ENCODE data around the gene ADAMTSL2.

Gene ADAMTSL2

DNA sequence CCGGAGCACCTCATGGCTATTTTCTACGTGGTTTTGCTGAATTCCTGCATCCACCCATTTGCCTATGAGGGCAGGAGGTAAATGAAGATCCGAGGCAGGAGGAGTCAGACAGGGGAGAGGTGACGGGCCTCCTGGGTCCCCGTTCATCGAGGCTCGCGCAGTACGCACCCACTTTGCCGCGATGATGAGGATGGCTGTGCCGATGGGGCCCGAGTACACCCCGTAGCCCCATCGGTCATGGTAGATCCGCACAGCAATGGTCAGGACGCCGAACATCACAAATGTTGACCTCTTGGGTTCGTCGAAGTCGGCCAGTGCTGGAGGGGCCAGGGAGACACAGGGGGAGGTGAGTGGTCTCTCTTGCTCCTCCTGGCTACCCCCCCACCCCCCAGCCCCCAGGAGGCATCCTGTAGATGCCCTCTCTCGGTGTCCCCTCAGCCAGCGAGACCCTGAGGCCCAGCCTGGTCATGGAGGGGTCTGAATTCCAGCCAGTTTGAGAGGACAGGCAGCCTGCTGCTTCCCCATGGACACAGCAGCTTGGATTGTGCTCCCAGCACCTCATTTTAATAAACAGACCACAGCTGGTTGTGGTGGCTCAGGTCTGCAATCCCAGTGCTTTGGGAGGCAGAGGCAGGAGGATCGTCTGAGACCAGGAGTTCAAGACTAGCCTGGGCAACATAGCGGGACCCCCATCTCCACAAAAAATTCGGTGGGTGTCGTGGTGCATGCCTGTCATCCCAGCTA lies 15.6 kb upstream of the ADAMTSL2 start:
- FAIRE-seq: no peak

DNA sequence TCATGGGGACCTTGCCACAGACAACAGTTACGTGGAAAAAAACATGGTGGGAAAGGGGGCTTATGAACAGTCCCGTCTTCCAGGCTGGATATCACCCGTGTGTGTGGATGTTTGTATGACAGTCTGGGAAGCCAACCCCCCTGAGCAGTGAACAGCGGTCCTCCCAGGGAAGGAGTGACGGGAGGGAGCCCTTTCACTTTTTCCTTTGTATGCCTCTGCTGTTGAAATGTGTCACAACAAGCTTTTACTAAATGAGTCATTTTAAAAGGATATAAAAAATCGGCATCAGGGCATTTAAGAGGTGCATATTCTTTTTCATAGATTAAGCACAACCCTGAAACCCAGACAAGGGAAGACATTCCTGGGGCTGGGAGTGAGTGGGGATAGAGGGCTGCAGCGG lies 14.8 kb upstream of the ADAMTSL2 start:
- FAIRE-seq: no peak

DNA sequence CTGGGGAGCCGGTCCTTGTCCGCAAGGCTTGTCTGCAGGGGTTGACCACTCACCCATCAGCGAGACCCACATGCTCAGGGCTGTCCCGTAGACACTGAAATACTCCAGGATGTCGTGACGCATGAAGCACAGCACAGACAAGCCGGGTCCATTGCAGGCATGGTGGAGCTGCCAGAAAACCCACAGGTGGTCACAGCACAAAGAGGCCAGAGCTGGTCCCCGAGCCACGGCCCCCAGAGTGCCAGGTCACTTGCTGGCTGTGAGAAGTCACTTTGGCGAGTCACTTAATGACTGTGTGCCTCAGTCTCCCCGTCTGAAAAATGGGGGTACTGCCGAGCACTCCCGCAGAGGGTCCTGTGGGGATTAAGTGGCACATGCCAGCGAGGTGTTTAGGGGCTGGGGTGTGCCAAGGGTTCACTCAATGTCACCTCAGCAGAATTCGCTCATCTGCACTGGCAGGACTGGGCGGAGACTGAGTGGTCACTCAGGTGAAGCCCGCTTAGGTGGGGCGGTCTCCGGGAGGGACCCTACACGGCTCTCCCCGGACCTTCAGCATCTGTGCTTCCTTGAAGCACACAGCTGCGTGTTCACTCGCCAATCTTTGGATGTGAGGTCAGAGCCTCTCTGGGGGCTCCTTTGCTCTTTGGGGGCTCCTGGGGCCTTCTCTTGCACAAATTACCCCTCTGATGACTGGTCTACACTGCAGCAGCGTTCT lies 14.2 kb upstream of the ADAMTSL2 start:
- no peak for FAIRE-seq

DNA sequence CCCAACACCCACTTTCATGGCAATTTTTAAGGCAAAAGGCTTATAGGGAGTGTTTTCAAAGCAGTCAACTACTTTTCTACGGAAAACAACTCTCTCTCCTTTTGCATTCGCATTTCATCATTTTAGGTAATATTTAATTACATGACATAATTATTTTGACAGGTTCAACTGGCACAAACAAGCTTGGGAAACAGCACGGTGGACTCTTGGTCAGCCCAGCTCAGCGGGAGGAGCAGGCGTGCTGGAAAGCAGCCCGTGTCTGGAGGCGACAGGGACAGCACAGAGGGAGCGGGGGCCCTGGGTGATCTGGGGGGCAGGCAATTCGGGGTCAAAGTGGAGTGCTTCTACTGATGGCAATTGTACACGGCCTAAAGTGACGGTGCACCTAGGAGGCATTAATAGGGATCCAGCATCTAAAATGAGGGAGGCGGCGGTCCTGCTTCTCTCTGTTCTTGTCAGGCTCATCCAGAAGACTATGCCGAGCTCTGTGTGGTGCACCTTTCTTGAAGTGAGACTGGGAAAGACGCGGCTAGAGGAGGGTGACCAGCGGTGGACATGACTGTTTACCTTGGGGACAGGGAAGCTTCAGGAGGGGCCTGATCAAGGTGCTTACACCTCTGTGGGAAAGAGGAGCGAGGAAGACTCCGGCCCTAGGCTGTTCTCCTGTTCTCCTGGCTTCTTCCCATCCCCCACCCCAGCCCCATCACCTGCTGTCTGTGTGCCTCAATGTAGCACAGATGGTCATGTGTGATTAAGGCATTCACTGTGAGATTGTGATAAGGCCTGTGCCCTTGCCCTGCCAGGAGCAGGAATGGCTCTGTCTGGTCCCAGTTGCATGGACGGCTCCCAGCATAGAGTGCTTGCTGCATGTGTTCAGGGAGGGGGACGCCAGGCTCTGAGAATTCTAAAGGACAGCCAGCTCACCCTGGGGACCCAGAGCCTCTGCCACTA lies 13.1 kb upstream of the ADAMTSL2 start:
- no peak for FAIRE-seq

DNA sequence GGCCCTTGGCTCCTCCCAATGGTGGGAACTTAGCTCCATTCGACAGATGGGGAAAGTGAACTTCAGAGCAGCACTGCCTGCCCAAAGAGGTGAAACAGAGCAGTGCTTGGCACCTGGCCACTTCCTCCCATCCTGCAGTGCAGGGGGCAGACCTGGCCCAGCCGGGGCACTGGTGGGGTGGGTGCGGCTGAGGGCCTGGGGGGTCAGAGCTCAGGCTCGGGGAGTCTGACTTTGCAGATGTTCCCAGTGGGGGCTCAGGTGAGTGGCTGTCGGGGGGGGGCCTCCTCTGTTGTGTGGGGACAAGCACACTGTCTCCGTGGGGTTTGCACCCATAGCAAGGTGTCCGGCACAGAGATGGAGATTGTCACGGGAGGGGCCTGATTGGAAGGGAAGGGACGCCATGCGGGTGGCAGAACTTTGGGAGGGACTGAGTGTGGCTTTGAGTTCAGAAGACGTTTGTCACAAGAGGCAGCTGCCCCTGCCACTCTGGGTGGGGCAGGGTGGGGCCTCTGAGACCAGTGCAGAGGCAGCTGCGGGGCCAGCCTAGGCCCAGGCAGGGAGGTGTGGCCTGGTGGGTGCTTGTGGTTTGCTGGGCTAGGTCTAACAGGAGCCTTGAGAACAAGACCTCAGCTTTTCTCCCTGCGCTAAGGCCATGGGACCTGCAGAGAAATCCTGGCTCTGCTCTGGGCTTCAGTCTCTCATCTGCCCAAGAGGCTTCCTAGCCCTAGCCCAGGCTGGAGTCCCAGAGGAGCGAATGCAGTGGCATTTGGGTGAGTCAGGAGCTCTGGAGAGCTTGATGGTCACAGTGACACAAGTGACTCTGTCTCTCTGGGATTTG lies 12.2 kb upstream of the ADAMTSL2 start:
- no peak for FAIRE-seq

DNA sequence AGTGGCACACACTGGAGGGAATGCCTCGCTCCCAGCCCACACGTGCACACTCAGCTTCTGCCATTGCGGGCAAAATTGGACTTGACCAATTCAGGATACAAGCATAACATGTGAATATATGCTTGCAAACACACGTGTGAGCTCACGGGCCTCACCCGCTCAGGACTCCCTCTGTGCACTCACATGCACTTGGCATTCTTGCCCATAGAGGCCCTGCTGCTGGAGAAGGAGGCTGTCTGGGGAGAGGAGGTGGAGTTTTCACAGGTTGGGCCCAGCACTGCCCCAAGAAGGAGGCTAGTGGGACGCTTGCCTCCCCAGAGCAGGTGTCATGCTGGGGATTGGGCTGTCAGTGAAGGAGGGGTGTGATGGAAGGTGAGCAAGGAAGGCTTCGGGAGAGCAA lies 11.4 kb upstream of the ADAMTSL2 start:
- FAIRE-seq: no peak

DNA sequence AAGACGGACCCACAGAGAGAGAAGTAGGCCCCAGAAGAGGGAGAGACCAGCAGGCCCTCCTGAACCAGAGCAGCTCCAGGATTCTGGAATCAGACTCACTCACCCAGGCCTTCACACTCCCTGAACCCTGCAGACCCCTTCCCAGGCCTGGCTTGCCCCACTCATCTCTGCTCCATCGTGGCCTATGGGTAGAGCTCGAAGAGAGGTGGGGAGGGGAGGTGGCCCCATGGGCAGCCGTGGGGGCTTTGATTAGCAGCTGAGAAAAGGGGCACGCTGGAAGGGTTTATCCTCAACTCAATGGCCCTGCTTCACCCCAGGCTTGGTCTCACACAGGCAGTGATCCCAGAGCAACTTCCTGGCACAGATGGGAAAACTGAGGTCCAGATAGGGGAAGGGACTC lies 10.4 kb upstream of the ADAMTSL2 start:
- FAIRE-seq: no peak

DNA sequence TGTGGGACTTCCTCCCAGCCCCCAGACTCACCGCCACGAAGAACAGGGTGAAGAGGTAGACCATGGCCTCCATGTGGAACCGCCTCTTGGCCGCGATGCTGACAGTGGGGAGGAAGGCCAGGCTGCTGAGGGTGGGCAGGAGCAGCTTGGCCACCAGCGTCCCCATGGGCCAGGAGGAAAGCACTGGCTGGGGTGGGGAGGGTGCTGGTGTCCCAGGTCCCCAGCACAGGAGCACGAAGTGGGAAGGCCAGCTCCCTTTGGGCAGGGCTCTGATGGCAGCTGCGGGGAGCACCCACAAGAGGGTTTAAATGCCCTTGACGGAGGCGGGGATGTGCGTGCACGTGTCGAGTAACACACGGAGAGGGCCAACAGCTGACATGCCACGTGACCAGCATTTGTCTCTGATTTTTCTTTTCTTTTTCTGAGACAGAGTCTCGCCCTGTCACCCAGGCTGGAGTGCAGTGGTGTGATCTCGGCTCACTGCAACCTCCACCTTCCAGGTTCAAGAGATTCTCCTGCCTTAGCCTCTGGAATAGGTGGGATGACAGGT lies 9.8 kb upstream of the ADAMTSL2 start, which contains the start of gene MYMK:
TSS of gene MYMK (minus strand) at position 281 of the 550 bp plus-strand sequence. CDS start at position 166, 115 bp downstream.
- no peak for FAIRE-seq

DNA sequence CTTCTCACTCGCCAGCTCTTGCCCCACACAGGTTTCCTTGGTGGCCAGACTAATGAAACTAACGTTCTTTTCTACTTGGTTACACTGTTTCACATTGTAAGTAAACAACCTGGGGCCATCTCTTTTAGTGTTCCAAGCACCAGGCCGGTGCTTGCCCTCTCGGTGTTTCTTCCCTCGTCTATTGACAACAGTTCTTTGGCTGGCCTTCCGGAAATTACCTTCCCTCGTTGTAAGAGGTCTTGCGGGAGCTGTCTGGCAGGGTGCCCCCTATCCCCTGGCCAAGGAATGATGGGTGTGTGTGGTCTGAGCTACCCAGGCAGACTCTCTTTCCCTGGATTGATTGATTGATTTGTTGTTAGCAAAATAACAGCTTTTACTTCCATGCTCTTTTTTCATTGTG lies 8.8 kb upstream of the ADAMTSL2 start:
- FAIRE-seq: no peak

DNA sequence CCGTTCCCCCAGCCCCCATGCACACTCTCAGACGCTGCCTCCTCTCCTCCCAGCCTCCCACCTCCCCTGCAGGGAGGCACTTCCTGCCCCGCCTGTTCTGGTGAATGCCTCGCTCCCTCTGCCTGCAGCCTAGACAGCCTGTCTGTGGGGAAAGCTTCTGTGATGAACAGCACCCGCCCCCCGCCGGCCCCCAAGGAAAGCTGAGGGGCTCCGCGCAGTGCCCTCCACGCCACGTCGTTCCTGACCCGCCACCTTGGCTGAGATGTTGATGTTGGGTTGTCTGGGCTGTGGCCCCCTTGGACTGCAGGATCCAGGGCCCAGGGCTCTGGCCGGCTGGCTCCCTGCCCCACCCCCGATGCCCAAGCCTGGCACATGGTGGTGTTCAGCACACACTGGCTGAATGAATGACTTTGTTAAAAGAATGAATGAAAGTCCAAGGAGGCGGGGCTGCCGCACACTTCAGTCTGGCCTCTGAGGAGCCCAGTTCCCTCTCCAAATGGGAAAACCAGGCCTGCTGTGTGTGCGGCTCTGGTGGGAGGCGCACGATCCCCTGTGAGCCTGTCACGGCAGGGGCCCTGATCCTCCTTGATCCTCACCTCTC lies 7.7 kb upstream of the ADAMTSL2 start:
- FAIRE-seq: no peak

DNA sequence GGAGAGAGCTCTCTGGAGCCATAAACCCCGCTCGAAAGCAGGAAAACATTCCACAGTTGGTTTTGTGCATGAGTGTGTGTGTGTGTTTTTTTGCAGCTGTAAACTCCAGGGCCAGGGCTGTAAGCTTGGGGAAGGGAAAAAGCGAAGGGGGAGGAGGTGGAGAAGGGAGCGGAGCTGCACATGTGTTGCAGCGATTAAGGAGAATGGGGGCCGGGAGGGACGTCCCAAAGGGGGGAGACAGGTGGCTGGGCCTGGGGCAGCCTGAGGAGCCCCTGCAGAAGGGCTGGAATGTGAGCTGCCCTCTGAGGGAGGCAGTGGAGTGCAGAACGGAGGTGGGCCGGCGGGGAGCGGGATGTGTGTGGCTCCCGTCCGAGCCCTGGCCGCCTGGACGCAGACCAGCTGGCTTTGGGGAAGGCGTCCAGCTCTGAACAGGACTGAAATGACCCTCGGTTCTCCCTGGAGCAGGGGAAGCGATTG lies 7.0 kb upstream of the ADAMTSL2 start:
- FAIRE-seq: no peak

DNA sequence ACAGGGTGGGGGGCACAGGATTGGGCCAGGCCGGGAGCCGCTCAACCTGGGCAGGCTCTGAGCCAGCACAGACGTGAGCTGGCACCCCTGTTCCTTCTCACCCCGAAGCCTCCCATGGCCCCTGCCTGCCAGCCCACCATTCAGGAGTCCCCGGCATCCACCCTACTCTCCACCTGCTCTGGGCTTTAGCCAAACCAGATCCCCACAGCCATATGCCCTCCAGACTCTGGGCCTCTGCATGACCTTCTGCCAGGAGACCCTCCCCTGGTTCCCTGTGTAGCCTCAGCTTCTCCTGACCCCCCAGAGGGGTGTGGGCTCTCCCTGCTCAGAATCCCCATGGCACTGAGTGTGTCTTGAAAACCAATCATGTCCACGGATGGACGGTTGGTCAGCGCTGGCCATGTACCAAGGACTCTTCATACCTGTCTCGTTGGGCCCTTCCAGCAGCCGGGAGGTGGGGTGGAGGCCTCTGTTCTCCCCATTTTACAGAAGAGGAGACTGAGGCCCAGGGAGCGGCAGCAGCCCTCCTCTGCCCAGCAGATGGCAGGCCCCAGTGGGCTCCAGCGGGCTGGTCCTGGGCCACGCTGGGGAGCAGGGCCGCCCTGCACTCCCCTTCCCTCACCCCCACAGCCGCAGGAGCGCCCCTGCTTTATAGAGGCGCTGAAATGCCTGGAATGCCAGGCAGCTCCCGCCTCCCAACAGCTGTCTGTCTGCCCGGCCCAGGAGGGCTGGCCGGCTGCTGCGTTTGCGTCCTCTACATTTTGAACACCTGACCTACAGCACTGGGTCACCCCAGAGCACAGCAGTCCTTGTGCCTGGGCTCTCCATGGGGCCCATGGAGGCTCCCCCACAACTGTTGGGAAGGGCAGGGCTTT lies 6.3 kb upstream of the ADAMTSL2 start:
- FAIRE-seq: no peak

DNA sequence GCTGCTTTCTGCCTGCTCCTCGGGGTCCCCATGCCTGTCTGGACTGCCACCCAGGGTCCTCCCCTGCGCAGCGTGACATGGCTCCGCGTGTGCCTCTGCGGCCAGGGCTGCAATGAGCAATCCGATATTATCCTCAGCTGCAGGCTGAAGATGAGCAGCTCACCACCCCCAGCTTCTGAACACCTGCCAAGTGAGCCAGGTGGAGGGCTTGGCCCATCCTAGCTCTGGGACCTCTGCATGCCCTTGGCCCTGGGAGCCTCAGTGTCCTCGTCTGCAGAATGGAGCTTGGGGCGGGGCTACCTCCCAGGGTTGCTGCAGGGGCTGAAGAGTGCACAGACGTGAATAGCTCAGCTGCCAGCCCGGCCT lies 5.6 kb upstream of the ADAMTSL2 start:
- no peak for FAIRE-seq

DNA sequence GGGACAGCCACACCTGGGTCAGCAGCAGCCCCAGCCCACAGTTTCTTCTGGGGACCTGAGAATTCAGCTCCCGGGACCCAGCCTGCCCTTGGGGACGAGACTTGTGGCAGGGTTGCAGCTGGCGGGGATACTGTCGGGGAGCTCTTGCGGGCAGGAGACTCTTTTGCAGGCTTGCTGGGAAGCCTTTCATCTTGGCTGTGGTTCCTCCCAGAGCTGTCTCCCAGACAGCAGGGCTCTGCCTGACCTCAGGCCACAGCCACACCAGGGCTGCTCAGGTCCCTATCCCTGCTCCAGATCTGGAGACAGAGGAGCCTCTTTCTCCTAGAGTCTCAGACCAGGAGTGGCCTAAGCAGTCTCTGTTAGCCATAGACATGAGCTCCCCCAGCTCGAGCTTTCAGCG lies 5.0 kb upstream of the ADAMTSL2 start:
- no peak for FAIRE-seq

DNA sequence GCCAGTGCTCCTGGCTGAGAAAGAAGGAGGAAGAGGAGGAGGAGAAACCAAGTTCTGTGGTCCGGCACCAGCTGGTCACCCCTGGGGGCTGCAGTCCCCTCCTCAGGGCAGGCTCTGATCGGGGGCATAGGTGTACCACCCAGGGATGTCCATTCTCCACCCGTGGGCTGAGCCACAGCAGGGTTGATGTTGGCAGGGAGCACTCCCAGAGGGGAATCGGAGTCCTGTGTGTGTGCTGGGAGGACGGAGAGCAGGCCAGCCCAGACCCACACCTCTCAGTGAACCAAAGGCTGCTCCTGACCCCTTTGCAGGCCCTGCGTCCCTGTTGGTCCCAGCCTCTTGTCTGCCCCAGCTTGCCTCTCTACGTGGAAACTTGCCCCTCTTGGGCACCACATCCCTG lies 4.6 kb upstream of the ADAMTSL2 start:
- no peak for FAIRE-seq

DNA sequence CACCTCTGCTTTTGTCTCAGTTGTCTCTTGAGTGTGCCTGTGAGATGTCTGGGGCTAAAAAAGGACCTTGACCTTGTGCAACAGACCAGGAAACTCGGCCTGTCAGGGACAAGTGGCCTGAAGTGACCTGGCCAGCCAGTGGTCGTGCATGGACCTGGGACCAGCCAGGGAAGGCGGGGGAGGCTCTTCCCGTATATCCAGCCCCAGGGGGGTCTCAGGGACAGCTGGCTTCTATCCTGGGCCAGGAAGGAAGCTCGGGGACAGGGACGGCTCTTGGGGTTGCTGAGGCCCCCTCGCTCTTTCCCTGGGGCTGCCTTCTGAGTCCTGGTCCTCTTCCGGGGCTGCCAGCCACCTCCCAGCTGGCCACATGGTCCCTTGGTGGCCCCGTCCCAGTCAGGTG lies 3.2 kb upstream of the ADAMTSL2 start:
- no peak for FAIRE-seq

DNA sequence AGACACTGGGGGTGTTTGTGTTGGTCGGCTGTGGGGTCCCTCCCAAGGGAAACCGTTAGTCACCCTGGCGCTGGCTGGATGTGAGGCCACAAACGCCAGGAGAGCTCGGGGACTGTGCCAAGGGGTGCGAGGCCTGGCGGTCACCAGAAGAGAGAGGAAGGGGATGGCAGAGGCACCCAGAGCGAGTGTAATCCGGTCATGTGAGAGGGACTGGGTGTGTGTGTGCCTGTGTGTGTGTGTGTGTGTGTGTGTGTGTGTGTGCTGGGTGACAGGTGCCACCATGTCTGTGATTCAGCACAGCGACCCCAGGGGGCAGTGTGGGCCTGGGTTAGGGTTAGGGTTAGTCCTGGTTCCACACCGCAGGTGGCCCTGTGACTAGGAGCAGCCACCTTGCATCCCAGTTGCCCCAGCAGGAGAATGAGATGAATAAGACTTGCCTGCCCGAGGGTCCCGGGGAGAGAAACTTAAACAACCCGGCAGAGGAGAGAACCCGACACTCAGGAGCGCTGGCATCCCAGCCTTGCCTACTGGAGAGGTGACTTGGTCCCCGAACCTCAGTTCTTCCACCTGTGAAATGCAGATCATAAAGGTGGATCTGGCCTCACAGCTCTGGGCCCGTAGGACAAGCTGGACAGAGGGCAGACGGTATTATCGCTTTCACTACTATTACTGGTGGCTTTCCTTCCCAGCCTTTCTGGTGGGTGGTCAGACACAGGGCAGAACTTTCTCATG lies 1.4 kb upstream of the ADAMTSL2 start:
- FAIRE-seq: no peak

DNA sequence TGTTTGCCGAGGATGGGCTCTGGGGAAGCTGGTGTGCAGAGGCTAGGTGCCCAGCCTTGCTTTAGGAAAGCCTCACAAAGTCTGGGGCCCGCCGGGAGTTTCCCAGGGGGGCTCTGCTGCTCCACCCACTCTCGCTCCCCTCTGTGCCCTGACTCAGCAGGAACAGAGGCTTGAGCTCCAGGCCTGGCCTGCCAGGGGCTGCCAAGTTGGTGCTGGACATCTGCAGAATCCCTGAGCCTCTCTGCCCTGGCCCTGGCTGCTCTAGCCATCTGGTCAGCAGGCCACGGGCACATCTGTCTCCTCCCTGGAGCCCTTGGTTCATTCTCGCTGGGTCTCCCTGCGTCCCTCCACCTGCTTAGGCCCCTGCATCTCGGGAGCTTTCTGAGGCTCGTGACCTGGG lies 647 bp upstream of the ADAMTSL2 start:
- no peak for FAIRE-seq

DNA sequence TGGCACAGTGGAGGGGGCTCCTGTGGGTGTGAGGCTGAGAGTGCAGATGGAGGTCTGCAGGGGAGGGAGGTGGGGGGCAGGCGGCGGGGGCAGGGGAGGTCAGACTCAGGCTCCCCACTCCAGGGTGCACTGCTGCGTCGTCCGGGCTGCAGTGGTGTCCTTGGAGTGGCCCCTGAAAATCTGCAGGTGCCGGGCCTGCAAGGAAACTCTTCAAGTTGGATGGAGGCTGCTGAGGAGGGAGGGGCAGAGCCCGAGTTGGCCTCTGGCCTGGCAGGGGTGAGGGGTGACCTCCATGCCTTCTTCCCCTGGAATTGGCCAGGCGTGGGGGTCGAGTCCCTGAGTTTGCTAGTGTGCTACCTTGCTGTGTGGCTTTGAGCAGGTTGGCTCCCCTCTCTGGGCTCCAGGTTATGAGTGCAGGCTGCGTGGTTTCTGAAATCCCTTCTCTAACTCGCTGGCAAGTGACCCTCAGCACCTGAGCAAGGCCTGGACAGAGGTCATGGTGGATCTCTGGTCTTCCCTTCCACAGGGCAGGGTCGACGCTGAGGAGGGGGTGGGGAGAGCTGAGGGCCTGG lies 888 bp downstream of the ADAMTSL2 start:
- no peak for FAIRE-seq

DNA sequence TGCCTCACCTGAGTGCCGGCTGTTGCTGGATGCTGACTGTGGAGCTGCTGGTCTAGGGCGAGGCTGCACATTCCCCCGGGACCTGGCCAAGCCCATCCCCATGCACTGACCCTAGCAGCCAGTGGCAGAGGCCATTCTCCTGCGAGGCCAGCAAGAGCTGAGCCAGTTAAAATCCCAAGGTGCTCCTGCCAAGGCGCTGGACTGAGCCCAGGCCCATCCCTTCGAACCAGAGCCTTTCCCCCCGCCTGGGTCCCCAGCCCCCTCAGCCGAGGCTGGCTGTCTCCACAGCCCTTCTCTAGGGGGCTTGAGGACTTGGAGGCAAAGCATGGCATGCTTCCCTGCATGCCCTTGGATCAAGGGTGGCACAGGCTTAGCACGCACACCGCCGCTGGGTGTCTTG lies 1.6 kb downstream of the ADAMTSL2 start:
- no peak for FAIRE-seq

All from A204.1 (cell line).